ENCODE measurements around the gene MEOX2. TPM values are rescaled to one million over a fixed set of nuclear protein-coding genes. Genes with fewer than 3 reads are reported as not detected.

Gene MEOX2
- total and polyA plus RNA-seq, 2 of the 8 experiments (the other 6 are each of a cell fraction or from before 2014, with no cell fraction given) = 0.05 to 0.19 TPM

DNA sequence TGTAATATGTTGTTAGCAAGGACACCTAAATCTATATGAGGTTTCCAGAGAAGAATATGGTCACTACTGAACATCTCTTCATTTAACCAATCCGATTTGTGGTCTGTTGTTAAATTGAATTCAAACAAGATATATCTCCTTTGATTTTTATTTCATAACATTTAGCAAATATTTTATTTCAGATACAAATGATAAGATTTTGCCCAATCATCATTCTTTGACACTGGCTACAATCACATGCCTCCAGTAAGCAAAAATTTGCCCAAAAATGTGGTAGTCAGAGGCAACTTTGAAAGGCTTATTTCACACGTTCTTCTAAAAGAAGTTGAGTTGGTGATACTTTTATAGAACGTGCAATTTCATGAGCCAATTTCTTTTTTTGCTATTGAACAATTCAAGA, 79.9 kb downstream of the MEOX2 start (continued):
- TF ChIP-seq, protein P1, sequence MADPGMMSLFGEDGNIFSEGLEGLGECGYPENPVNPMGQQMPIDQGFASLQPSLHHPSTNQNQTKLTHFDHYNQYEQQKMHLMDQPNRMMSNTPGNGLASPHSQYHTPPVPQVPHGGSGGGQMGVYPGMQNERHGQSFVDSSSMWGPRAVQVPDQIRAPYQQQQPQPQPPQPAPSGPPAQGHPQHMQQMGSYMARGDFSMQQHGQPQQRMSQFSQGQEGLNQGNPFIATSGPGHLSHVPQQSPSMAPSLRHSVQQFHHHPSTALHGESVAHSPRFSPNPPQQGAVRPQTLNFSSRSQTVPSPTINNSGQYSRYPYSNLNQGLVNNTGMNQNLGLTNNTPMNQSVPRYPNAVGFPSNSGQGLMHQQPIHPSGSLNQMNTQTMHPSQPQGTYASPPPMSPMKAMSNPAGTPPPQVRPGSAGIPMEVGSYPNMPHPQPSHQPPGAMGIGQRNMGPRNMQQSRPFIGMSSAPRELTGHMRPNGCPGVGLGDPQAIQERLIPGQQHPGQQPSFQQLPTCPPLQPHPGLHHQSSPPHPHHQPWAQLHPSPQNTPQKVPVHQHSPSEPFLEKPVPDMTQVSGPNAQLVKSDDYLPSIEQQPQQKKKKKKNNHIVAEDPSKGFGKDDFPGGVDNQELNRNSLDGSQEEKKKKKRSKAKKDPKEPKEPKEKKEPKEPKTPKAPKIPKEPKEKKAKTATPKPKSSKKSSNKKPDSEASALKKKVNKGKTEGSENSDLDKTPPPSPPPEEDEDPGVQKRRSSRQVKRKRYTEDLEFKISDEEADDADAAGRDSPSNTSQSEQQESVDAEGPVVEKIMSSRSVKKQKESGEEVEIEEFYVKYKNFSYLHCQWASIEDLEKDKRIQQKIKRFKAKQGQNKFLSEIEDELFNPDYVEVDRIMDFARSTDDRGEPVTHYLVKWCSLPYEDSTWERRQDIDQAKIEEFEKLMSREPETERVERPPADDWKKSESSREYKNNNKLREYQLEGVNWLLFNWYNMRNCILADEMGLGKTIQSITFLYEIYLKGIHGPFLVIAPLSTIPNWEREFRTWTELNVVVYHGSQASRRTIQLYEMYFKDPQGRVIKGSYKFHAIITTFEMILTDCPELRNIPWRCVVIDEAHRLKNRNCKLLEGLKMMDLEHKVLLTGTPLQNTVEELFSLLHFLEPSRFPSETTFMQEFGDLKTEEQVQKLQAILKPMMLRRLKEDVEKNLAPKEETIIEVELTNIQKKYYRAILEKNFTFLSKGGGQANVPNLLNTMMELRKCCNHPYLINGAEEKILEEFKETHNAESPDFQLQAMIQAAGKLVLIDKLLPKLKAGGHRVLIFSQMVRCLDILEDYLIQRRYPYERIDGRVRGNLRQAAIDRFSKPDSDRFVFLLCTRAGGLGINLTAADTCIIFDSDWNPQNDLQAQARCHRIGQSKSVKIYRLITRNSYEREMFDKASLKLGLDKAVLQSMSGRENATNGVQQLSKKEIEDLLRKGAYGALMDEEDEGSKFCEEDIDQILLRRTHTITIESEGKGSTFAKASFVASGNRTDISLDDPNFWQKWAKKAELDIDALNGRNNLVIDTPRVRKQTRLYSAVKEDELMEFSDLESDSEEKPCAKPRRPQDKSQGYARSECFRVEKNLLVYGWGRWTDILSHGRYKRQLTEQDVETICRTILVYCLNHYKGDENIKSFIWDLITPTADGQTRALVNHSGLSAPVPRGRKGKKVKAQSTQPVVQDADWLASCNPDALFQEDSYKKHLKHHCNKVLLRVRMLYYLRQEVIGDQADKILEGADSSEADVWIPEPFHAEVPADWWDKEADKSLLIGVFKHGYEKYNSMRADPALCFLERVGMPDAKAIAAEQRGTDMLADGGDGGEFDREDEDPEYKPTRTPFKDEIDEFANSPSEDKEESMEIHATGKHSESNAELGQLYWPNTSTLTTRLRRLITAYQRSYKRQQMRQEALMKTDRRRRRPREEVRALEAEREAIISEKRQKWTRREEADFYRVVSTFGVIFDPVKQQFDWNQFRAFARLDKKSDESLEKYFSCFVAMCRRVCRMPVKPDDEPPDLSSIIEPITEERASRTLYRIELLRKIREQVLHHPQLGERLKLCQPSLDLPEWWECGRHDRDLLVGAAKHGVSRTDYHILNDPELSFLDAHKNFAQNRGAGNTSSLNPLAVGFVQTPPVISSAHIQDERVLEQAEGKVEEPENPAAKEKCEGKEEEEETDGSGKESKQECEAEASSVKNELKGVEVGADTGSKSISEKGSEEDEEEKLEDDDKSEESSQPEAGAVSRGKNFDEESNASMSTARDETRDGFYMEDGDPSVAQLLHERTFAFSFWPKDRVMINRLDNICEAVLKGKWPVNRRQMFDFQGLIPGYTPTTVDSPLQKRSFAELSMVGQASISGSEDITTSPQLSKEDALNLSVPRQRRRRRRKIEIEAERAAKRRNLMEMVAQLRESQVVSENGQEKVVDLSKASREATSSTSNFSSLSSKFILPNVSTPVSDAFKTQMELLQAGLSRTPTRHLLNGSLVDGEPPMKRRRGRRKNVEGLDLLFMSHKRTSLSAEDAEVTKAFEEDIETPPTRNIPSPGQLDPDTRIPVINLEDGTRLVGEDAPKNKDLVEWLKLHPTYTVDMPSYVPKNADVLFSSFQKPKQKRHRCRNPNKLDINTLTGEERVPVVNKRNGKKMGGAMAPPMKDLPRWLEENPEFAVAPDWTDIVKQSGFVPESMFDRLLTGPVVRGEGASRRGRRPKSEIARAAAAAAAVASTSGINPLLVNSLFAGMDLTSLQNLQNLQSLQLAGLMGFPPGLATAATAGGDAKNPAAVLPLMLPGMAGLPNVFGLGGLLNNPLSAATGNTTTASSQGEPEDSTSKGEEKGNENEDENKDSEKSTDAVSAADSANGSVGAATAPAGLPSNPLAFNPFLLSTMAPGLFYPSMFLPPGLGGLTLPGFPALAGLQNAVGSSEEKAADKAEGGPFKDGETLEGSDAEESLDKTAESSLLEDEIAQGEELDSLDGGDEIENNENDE (IDR thresholded peaks at IDR 0.05; ENCODE audit: insufficient replicate concordance, low read length) = no peak
- TF ChIP-seq SIRT6 (IDR thresholded peaks at IDR 0.05; ENCODE audit: low read length) (no peak), CTBP2 (IDR thresholded peaks at IDR 0.05; ENCODE audit: borderline replicate concordance, insufficient read depth, insufficient read length, low read length) (no peak), EP300 (IDR thresholded peaks at IDR 0.05; ENCODE audit: borderline replicate concordance in 1 of 2, low read depth in 2 of 2, low read length in 2 of 2) (no peak), RBBP5 (IDR thresholded peaks at IDR 0.05; ENCODE audit: borderline replicate concordance, low read depth, low read length) (no peak), KDM5A (IDR thresholded peaks at IDR 0.05; ENCODE audit: low read length) (no peak), YY1 (IDR thresholded peaks at IDR 0.05; ENCODE audit: low read depth, low read length) (no peak), FOSL1 (IDR thresholded peaks at IDR 0.05; ENCODE audit: insufficient read depth, low read depth, low read length) (no peak), SP1 (IDR thresholded peaks at IDR 0.05; ENCODE audit: low read depth, low read length) (no peak)

Data from H1 (cell line).